AG04449 (cell line): ENCODE results near the gene ASXL3.
A peak's percentile ranks its signal among the peaks of the same experiment; 100 is the strongest.

Source experiments
- CTCF ChIA-PET: fragments of 350-600 bp; formaldehyde crosslinking; extraction: SDS; loops from one replicate; lab custom pipeline; 2021; ENCODE audit warnings: antibody characterized with exemption; lab: Yijun Ruan, JAX
- POLR2A ChIA-PET: fragments of 400-600, 350-600 bp; formaldehyde crosslinking; extraction: SDS; loops from one replicate; lab custom pipeline; 2020; ENCODE audit warnings: antibody characterized with exemption, inconsistent platforms; lab: Yijun Ruan, JAX
- DNase-seq: peaks from one replicate; pipeline ENCODE4 v3.0.0-alpha.2; 2010; ENCODE audit warnings: low read depth, low spot score
- H3K4me3 ChIP-seq: 2 replicates; pipeline ENCODE4 v1.5.1; 2011; ENCODE audit warnings: low read depth, mild to moderate bottlenecking, control low read depth, low read length
- CTCF ChIP-seq: IDR thresholded peaks from one replicate; pipeline ENCODE4 v1.5.1; 2011; ENCODE audit warnings: mild to moderate bottlenecking, moderate library complexity, low read length, control low read depth, inconsistent platforms; ENCODE audit not compliant: insufficient read depth; ENCODE audit errors: missing control alignments

ASXL3 gene

DNA sequence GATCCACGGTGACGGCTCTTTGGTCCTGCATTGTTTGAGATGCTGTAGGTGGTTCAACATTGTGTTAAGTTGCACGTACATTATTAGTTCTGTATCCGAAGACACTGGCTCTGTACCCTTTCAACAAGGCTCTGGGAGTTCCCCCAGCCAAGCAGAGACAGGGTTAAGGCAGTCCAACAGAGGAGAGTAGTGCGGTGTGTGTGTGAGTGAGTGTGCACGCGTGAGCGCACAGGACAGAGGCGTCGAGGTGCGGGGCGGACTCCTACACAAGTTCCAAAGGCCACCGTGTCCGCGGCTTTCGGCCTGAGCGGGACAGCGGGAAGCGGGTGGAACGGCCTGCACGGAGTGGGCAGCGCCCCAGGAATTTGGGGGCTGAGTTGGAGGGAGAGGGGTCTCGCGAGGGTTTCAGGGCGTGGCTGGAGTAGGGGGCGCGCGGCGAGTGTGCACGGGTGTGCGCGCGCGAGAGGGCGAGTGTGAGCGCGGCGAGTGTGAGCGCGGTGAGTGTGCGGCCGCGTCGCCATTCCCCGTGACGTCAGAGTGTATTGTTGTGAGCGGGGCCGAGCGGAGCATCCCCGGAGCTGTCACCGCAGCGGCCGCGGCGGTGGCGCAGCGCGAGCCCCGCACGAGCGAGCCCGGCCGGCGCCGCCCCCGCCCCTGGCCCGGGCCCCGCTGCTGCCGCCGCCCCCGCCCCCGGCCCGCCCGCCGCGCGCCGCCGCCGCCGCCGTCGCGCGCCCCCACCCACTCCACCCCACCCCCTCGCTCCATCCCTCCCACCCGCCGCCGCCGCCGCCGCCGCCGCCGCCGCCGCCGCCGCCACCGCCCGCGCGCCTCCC lies at the start of gene ASXL3:
Gene ASXL3, plus strand, starts transcription at position 535 of the 833 bp plus-strand sequence. CDS start 413 bp downstream, outside the sequence.
- DNase-seq: no peak
- peak within 1 kb of the TSS; percentile 57 for H3K4me3 ChIP-seq
- no peak for TF ChIP-seq CTCF
- ChIA-PET POLR2A (no interaction called here), CTCF (no interaction called here)

- CTCF ChIA-PET: interaction anchor here (0.7 kb wide), 1 partner anchor 66 kb away, joined by 3 read pairs; no protein-coding TSS in a partner anchor
- POLR2A ChIA-PET: no interaction called here
- DNase-seq: no peak
These were observed 45.0 kb upstream of the ASXL3 start for GRCh38 chr18:33532978-33533377.

GRCh38 chr18:33536904-33537303 lies 41.1 kb upstream of the ASXL3 start:
- CTCF ChIA-PET: no interaction called here
- DNase-seq: no peak
- no peak overlapping the region for H3K4me3 ChIP-seq
- POLR2A ChIA-PET: no interaction called here
- TF ChIP-seq CTCF: no peak

More at GRCh38 chr18:33532978-33533377, 45.0 kb upstream of the ASXL3 start:
- H3K4me3 ChIP-seq: no peak overlapping the region
- TF ChIP-seq CTCF: no peak

- no peak for DNase-seq
- TF ChIP-seq CTCF: no peak
- H3K4me3 ChIP-seq: no peak overlapping the region
- ChIA-PET POLR2A (no interaction called here), CTCF (no interaction called here)
These were observed 39.5 kb upstream of the ASXL3 start for GRCh38 chr18:33538418-33539042.

DNA sequence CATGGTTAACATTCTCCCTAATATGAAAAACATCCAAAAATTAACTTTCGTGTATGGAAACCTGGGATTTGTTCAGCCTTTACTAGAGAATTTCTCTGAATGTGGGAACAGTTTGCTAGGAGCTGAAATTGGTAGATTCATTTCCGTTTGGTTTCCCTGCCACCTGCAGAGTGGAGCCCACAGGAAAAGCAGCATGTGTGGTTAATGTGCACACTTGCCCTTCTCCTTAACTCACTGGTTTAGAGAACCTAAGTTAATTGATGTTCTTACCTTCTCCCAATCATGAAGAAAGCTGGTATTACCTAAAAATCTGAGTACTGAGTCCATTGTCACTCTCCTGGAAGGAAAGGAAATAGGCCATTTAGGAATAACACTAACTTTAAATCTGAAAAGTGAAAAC lies 37.6 kb upstream of the ASXL3 start:
- ChIA-PET POLR2A (no interaction called here), CTCF (no interaction called here)
- no peak overlapping the region for H3K4me3 ChIP-seq
- DNase-seq: no peak
- no peak for TF ChIP-seq CTCF

- no peak for TF ChIP-seq CTCF
- H3K4me3 ChIP-seq: no peak overlapping the region
- ChIA-PET POLR2A (no interaction called here), CTCF (no interaction called here)
- DNase-seq: no peak
These were observed 36.7 kb upstream of the ASXL3 start for GRCh38 chr18:33541316-33541715.
